ENCODE data around the gene TSTD1. TPM values are rescaled to one million over a fixed set of nuclear protein-coding genes. Genes with fewer than 3 reads are reported as not detected.
"Not testable (repeated sequence)": the region's sequence is repeated elsewhere in the genome, so short reads cannot be mapped to it uniquely, and the experiment has no call there.

TSTD1 gene
- total and polyA plus RNA-seq, 7 donors: 2.5 to 33.9 (median 10.4) TPM

DNA sequence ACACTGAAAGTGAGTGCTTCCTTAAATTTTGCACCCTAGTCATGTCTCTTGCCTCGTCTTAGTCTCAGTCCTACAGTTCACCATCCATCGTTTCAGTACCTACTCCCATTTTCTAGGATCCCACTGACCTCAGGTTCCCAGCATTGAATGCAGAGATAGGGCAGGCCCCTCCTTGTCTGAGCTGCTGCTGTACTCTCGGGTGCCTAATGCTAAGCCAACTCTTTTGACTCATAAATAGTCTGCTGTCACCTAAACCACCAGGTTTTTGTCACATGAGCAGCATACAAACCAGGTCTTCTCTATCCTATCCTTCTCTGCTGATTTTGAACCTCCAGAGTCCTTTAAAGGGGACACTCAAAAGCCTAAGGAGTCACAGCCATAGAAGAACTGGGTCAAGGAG, 27.9 kb upstream of the TSTD1 start:
- 58 to 66% (median 64%) methylated on average over 3 of the region's 3 CpGs for WGBS, 3 donors
- no peak for ATAC-seq
- H3K4me1 ChIP-seq: no peaks in the 10 kb centered on the region

DNA sequence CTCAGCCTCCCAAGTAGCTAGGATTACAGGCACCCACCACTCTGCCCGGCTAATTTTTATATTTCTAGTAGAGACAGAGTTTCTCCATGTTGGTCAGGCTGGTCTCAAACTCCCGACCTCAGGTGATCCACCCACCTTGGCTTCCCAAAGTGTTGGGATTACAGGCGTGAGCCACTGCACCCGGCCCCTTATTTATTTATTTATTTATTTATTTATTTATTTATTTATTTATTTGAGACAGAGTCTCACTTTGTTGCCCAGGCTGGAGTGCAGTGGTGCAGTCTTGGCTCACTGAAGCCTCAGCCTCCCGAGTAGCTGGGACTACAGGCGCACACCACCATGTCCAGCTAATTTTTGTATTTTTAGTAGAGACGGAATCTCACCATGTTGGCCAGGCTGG, 26.9 kb upstream of the TSTD1 start:
- intact Hi-C loops (cut with DNase I); H3K4me1 ChIP-seq; H3K36me3 ChIP-seq (ENCODE audit: insufficient read depth in 1 of 2, low read depth in 1 of 2); ATAC-seq; H3K4me3 ChIP-seq; H3K27ac ChIP-seq; H3K9me3 ChIP-seq; DNase-seq: not testable (repeated sequence)
- H3K27me3 ChIP-seq (ENCODE audit: insufficient read depth in 3 of 3, low read length in 2 of 3): peaks cover 0 to 27% (median 0%) of the 10 kb centered on the region in 3 donors
- 88 to 91% (median 91%) methylated on average over 7 of the region's 7 CpGs for WGBS, 3 donors

More for the DNA sequence above, 27.9 kb upstream of the TSTD1 start:
- TF ChIP-seq CTCF (IDR thresholded peaks at IDR 0.05): no peak
- H3K4me3 ChIP-seq: no peak overlapping the region
- intact Hi-C loops (cut with DNase I): no loop called here
- peaks cover 0 to 18% (median 0%) of the 10 kb centered on the region in 3 donors for H3K27me3 ChIP-seq (ENCODE audit: insufficient read depth in 3 of 3, low read length in 2 of 3)
- no peaks in the 10 kb centered on the region for H3K9me3 ChIP-seq
- H3K36me3 ChIP-seq (ENCODE audit: insufficient read depth in 1 of 2, low read depth in 1 of 2): no peaks in the 10 kb centered on the region
- no peak overlapping the region for H3K27ac ChIP-seq
- DNase-seq: no peak

GRCh38 chr1:161063936-161064335, 25.2 kb upstream of the TSTD1 start:
- DNase-seq; H3K4me3 ChIP-seq; intact Hi-C loops (cut with DNase I); H3K9me3 ChIP-seq; H3K27ac ChIP-seq; H3K36me3 ChIP-seq (ENCODE audit: insufficient read depth in 1 of 2, low read depth in 1 of 2); ATAC-seq; H3K4me1 ChIP-seq: not testable (repeated sequence)
- 58 to 65% (median 60%) methylated on average over 6 of the region's 6 CpGs for WGBS, 3 donors
- peaks cover 0 to 27% (median 0%) of the 10 kb centered on the region in 3 donors for H3K27me3 ChIP-seq (ENCODE audit: insufficient read depth in 3 of 3, low read length in 2 of 3)

DNA sequence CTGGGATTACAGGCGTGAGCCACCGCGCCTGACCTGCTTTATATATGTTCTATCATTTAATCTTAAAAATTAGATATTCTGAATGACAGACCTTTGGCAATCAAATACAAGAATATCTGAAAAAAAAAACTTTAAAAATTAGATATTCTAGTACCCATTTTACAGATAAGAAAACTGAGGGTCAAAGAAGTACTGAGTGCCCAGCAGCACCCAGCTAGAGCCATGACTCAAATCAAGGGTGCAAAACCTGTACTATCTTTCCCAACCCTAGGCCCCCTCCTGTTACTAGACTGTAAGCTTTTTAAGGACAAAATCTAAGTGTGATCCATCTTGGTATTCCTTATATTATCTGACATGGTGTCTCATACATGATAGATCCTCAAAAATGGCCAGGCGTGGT, 22.7 kb upstream of the TSTD1 start:
- H3K27me3 ChIP-seq (ENCODE audit: insufficient read depth in 3 of 3, low read length in 2 of 3): peaks cover 0 to 27% (median 0%) of the 10 kb centered on the region in 3 donors
- intact Hi-C loops (cut with DNase I): no loop called here

DNA sequence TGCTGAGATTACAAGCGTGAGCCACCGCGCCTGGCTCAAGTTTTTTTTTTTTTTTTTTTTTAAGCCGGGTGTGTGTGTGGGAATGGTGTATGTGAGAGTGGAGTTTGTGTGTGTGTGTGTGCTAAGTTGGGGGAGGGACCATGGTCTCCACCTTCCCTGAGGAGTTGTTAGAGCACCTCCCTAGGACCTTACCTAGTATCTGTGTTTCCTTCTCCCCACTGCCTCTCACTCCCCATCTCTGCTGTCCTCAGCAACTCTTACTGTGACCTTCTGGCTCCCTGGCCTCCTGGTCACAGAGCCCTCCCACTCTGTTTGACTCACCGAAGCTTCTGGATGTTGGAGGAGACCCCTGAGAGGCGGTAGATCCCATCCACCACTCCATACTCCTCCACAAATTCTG, 20.5 kb upstream of the TSTD1 start:
- no peak for ATAC-seq
- H3K27ac ChIP-seq: no peak overlapping the region
- no peak for DNase-seq
- no peaks in the 10 kb centered on the region for H3K4me1 ChIP-seq
- H3K4me3 ChIP-seq: no peak overlapping the region
- H3K9me3 ChIP-seq: no peaks in the 10 kb centered on the region
- WGBS, 3 donors: 71 to 83% (median 82%) methylated on average over 6 of the region's 6 CpGs
- peaks cover 0 to 26% (median 0%) of the 10 kb centered on the region in 3 donors for H3K27me3 ChIP-seq (ENCODE audit: insufficient read depth in 3 of 3, low read length in 2 of 3)
- intact Hi-C loops (cut with DNase I): no loop called here
- H3K36me3 ChIP-seq (ENCODE audit: insufficient read depth in 1 of 2, low read depth in 1 of 2): no peaks in the 10 kb centered on the region
- TF ChIP-seq CTCF (IDR thresholded peaks at IDR 0.05): no peak

More for the DNA sequence above, 22.7 kb upstream of the TSTD1 start:
- ATAC-seq: no peak
- H3K36me3 ChIP-seq (ENCODE audit: insufficient read depth in 1 of 2, low read depth in 1 of 2): no peaks in the 10 kb centered on the region
- DNase-seq: no peak
- WGBS, 3 donors: 90 to 95% (median 92%) methylated on average over 4 of the region's 4 CpGs
- H3K4me3 ChIP-seq: no peak overlapping the region
- TF ChIP-seq CTCF (IDR thresholded peaks at IDR 0.05): no peak
- no peaks in the 10 kb centered on the region for H3K9me3 ChIP-seq
- no peak overlapping the region for H3K27ac ChIP-seq
- no peaks in the 10 kb centered on the region for H3K4me1 ChIP-seq

DNA sequence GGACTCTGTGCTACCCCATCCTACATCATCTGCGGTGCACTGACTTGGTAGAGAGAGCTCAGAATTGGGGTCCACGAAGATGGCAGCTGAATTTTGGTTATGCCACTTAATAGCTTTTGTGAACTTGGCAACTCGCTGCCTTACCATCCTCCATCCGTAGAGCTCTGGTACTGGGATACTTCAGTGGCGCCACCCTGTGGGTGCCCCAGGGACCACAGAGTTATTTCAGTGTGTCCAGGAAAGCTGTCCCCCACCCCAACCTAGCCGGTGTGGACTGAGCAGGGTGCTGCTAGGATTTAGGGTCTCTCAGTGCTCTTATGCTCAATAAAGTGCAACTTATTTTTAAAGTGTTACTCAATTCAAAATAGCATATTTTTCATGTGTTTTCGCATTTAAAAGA, 16.0 kb upstream of the TSTD1 start:
- ATAC-seq (no peak), DNase-seq (no peak)
- H3K4me1 ChIP-seq: no peaks in the 10 kb centered on the region
- no peak for TF ChIP-seq CTCF (IDR thresholded peaks at IDR 0.05)
- H3K36me3 ChIP-seq (ENCODE audit: insufficient read depth in 1 of 2, low read depth in 1 of 2): no peaks in the 10 kb centered on the region
- peaks cover 0 to 13% (median 2%) of the 10 kb centered on the region in 3 donors for H3K27me3 ChIP-seq (ENCODE audit: insufficient read depth in 3 of 3, low read length in 2 of 3)
- intact Hi-C loops (cut with DNase I): no loop called here
- no peak overlapping the region for H3K27ac ChIP-seq
- no peaks in the 10 kb centered on the region for H3K9me3 ChIP-seq
- 70 to 81% (median 78%) methylated on average over 7 of the region's 7 CpGs for WGBS, 3 donors
- no peak overlapping the region for H3K4me3 ChIP-seq
